Colonic mucosa (tissue), 4 donors: Measurements from ENCODE around the gene AVEN. TPM values are rescaled to one million over a fixed set of nuclear protein-coding genes. Genes with fewer than 3 reads are reported as not detected.
"Not testable (repeated sequence)": the region's sequence is repeated elsewhere in the genome, so short reads cannot be mapped to it uniquely, and the experiment has no call there.

ENCODE experiments used
- DNase-seq: peaks from one replicate; pipeline ENCODE4 v3.0.0-alpha.2; 2020
- H3K27ac ChIP-seq: fragments of 200-600 bp; one replicate; pipeline ENCODE4 v1.8.0; 2021
- H3K27me3 ChIP-seq: fragments of 200-600 bp; one replicate; pipeline ENCODE4 v1.8.0; 2021
- H3K36me3 ChIP-seq: fragments of 200-600 bp; one replicate; pipeline ENCODE4 v1.8.0; 2021
- H3K4me1 ChIP-seq: fragments of 200-600 bp; one replicate; pipeline ENCODE4 v1.8.0; 2021; ENCODE audit warnings: mild to moderate bottlenecking
- H3K4me3 ChIP-seq: fragments of 200-600 bp; one replicate; pipeline ENCODE4 v1.8.0; 2021
- H3K9ac ChIP-seq, 2 donors: one replicate each; pipeline ENCODE4 v1.7.0; 2013; ENCODE audit warnings: control low read depth in 2 of 2, low read depth in 2 of 2, low read length in 2 of 2
- H3K9me3 ChIP-seq: fragments of 200-600 bp; one replicate; pipeline ENCODE4 v1.8.0; 2021
- intact Hi-C: fragments of 100-400 bp; cut with DNase I; formaldehyde crosslinking; loops from one replicate; pipeline ENCODE4 v1.14.1; 2022
- total RNA-seq, 2 donors: library from RNA; stranded (reverse); fragmentation: NEBNext Ultra II Directional in 1 of 2; extraction: Animal tissue kit (Norgen Biotek cat#: 25700) in 1 of 2; gene quantifications; one replicate each; pipeline ENCODE4 v1.2.1, GENCODE V29; 2021
- TF ChIP-seq, protein P1 (sequence below): fragments of 200-600 bp; IDR thresholded peaks from one replicate; pipeline ENCODE4 v1.8.0; 2022; ENCODE audit warnings: antibody characterized with exemption, mild to moderate bottlenecking
- donor health status: healthy.
- donor health status: DM: no; HTN: no; CAD: no.
- donor health status: DM: no; HTN: no; CAD: no.

The AVEN gene
- total RNA-seq, 2 donors from 2014 or later: 10.0 to 13.9 TPM

GRCh38 chr15:34011481-34011880 lies 27.5 kb downstream of the AVEN start:
- H3K4me1 ChIP-seq: no peaks in the 10 kb centered on the region
- no peak overlapping the region for H3K9ac ChIP-seq
- no peak overlapping the region for H3K27ac ChIP-seq
- TF ChIP-seq, protein P1, sequence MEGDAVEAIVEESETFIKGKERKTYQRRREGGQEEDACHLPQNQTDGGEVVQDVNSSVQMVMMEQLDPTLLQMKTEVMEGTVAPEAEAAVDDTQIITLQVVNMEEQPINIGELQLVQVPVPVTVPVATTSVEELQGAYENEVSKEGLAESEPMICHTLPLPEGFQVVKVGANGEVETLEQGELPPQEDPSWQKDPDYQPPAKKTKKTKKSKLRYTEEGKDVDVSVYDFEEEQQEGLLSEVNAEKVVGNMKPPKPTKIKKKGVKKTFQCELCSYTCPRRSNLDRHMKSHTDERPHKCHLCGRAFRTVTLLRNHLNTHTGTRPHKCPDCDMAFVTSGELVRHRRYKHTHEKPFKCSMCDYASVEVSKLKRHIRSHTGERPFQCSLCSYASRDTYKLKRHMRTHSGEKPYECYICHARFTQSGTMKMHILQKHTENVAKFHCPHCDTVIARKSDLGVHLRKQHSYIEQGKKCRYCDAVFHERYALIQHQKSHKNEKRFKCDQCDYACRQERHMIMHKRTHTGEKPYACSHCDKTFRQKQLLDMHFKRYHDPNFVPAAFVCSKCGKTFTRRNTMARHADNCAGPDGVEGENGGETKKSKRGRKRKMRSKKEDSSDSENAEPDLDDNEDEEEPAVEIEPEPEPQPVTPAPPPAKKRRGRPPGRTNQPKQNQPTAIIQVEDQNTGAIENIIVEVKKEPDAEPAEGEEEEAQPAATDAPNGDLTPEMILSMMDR: no peak
- no peaks in the 10 kb centered on the region for H3K36me3 ChIP-seq
- intact Hi-C loops: no loop called here
- no peaks in the 10 kb centered on the region for H3K27me3 ChIP-seq
- no peak for DNase-seq
- H3K9me3 ChIP-seq: no peaks in the 10 kb centered on the region
- no peak overlapping the region for H3K4me3 ChIP-seq

GRCh38 chr15:34010921-34011320 lies 28.1 kb downstream of the AVEN start:
- Histone ChIP-seq H3K4me1 (no peaks in the 10 kb centered on the region), H3K9ac (no peak overlapping the region), H3K4me3 (no peak overlapping the region), H3K9me3 (no peaks in the 10 kb centered on the region), H3K36me3 (no peaks in the 10 kb centered on the region), H3K27ac (no peak overlapping the region), H3K27me3 (no peaks in the 10 kb centered on the region)
- TF ChIP-seq, protein P1: no peak
- DNase-seq: no peak
- intact Hi-C loops: no loop called here

DNA sequence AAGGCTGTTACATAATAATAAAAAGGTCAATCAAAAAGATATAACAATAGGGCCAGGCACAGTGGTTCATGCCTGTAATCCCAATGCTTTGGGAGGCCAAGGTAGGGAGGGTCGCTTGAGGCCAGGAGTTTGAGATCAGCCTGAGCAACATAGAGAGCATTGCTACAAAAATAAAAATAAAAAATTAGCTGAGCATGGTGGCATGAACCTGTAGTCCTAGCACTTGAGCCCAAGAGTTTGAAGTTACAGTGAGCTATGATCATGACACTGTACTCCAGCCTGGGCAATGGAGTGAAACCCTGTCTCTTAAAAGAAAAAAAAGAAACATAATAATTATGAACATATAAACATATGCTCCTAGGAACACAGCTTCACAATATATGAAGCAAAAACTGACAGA lies 29.3 kb downstream of the AVEN start:
- Histone ChIP-seq H3K36me3 (no peaks in the 10 kb centered on the region), H3K9me3 (no peaks in the 10 kb centered on the region), H3K27ac (no peak overlapping the region), H3K9ac (no peak overlapping the region), H3K4me1 (no peaks in the 10 kb centered on the region), H3K4me3 (no peak overlapping the region), H3K27me3 (no peaks in the 10 kb centered on the region)
- DNase-seq: no peak
- intact Hi-C loops: no loop called here
- TF ChIP-seq, protein P1: no peak

GRCh38 chr15:34006381-34006780 lies 32.6 kb downstream of the AVEN start:
- intact Hi-C loops: no loop called here
- Histone ChIP-seq H3K36me3 (no peaks in the 10 kb centered on the region), H3K27ac (no peak overlapping the region), H3K4me1 (no peaks in the 10 kb centered on the region), H3K4me3 (no peak overlapping the region), H3K9ac (no peak overlapping the region), H3K27me3 (no peaks in the 10 kb centered on the region), H3K9me3 (no peaks in the 10 kb centered on the region)
- DNase-seq: no peak
- TF ChIP-seq, protein P1: no peak

GRCh38 chr15:34001536-34001935 lies 37.5 kb downstream of the AVEN start:
- Histone ChIP-seq H3K4me1 (no peaks in the 10 kb centered on the region), H3K9me3 (no peaks in the 10 kb centered on the region), H3K27ac (no peak overlapping the region), H3K27me3 (no peaks in the 10 kb centered on the region), H3K9ac (no peak overlapping the region), H3K36me3 (no peaks in the 10 kb centered on the region), H3K4me3 (no peak overlapping the region)
- TF ChIP-seq, protein P1: no peak
- intact Hi-C loops: no loop called here
- DNase-seq: no peak

DNA sequence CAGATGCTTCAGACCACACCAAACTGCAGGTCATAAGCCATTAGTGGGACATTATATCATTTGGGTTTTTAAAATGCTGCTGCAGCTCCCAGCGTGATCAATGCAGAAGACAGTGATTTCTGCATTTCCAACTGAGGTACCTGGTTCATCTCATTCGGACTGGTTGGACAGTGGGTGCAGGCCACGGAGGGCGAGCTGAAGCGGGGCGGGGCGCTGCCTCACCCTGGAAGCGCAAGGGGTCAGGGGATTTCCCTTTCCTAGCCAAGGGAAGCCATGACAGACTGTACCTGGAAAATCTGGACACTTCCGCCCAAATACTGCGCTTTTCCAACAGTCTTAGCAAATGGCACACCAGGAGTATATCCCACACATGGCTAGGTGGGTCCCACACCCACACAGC lies 43.3 kb downstream of the AVEN start:
- H3K4me3 ChIP-seq, H3K4me1 ChIP-seq, H3K36me3 ChIP-seq, intact Hi-C loops, DNase-seq, H3K27me3 ChIP-seq, H3K9ac ChIP-seq, H3K27ac ChIP-seq, H3K9me3 ChIP-seq: not testable (repeated sequence)
